ENCODE results near the gene ZNF398.

ZNF398 gene

DNA sequence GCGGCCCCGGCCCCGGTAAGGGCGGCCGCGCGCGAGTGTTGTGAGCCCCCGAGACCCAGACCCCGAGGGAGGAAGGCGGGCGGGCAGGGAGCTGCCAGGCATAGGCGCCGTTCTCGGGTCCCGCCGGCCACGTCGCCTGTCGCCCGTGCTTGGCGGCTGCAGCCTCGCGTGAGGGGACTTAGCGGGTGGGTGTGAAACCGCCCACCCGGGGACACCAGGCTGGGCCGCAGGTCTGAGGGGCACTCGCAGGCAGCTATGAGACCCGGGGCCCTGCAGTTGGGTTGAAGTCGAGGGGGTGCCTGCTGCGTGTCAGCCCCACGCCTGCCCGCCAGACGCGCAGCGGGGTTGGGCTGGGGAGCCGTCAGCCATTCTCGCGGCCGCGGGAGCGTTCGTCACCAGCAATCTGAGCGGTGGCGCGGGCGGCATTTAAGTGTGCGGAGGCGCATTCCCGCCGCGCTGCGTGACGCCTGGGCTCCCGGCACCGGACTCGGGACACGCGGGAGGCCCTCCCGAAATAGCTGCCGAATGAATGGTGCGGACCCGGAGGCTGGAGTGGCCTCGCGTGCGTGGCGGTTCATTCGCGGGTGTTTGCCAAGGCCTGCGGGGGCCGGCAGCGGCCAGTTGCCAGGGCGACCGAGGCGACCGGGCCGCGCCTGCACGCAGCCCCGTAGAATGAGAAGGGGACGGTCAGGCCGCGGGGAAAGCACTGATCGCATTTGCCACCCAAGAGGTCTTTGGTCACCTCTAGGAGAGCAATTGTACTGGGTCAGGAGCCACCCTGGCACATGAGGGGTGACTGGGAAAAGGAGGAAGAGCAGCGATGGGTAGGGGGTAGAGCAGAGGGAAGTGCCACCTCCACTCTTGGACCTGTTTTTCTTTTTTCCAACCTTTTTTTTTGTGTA, 750 bp downstream of the ZNF398 start:
- H3K4me3 ChIP-seq (ENCODE audit: low read depth, low read length): peak overlapping the region; percentile 93

DNA sequence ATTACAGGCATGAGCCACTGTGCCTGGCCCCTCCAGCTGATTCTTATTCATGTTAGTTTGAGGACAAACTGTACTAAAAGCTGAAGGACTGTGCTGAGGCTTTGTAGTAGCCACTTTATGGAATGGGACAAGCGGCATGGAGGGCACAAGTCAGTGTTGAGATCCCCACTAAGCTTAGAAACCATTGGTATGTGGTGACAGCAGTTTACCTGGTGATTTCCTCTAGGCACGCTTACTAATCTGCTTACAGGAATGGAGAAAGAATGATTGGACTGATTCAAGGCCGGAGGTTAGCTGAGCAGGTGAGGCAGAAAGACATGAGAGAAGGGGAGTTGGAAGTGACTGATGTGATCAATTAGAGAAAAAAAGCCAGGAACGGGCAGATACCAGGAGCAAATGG, 3.7 kb downstream of the ZNF398 start:
- no peak overlapping the region for H3K4me3 ChIP-seq (ENCODE audit: low read depth, low read length)

DNA sequence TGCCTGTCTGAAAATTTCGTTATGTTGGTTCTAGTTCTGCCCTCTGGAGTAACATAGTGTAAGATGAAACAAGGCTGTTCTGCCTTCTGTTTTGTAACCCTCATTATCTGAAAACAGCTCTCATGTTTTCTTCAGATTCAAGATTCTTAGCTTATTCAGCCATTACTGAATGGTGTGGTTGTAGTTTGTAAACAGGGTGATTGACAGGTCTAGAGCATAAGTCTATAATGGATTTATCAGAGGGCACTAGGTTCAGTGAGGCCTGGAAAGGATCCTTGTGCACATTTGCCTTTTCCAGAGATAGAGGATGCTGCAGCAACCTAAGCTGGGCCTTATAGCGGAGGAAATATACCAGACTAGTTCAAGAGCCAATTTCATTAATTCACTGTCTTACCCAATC, 6.1 kb downstream of the ZNF398 start:
- H3K4me3 ChIP-seq (ENCODE audit: low read depth, low read length): no peak overlapping the region

DNA sequence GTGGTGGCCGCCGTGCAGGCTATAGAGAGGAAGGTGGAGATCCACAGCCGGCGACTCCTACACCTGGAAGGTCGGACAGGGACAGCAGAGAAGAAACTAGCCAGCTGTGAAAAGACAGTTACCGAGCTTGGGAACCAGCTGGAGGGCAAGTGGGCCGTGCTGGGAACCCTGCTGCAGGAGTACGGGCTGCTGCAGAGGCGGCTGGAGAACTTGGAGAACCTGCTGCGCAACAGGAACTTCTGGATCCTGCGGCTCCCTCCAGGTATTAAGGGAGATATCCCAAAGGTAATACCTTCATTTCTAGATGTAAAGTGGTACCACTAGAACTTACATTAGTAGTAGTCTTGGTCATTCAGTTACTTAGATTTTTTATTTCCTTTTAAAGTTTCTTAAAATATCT, 6.8 kb downstream of the ZNF398 start:
- H3K4me3 ChIP-seq (ENCODE audit: low read depth, low read length): no peak overlapping the region

GRCh38 chr7:149156898-149157297, 9.6 kb downstream of the ZNF398 start:
- H3K4me3 ChIP-seq (ENCODE audit: low read depth, low read length): no peak overlapping the region

DNA sequence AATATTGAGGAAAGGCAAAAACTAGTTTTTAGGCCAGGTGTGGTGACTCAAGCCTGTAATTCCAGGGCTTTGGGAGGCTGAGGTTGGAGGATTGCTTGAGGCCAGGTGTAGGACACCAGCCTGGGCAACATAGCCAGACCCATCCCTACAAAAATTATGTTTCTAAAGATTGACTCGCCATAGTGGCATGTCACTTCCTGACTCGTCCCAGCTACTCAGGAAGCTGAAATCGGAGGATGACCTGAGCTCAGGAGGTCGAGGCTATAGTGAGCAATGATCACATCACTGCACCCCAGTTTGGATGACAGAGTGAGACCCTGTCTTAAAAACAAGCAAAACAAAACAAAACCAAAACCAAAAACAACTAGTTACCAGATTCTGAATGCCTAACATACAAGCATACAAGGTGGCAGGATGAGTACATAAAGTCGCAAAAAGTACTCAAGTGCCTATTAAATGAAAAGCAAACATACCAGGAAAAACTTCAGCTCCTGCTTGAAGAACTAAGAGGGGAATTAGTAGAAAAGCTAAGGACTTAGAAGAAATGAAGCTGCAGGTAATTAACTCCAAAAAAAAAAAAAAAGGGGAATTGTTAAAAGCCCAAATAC, 14.1 kb downstream of the ZNF398 start:
- H3K4me3 ChIP-seq (ENCODE audit: low read depth, low read length): no peak overlapping the region

DNA sequence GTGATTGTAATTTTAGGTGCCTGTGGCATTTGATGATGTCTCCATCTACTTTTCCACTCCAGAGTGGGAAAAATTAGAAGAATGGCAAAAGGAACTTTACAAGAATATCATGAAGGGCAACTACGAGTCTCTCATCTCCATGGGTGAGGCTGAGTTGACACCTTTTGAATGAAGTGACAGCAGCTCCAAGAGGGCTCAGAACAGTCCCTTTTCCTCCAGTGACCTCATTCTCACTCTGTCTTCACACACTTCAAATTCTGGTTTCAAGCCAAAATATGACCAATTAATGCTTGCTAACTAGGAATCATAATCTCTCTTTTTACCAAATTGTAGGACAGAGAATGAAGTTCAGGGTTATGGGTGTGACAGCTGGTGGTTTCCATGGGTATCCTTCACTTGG, 18.9 kb downstream of the ZNF398 start:
- H3K4me3 ChIP-seq (ENCODE audit: low read depth, low read length): no peak overlapping the region

DNA sequence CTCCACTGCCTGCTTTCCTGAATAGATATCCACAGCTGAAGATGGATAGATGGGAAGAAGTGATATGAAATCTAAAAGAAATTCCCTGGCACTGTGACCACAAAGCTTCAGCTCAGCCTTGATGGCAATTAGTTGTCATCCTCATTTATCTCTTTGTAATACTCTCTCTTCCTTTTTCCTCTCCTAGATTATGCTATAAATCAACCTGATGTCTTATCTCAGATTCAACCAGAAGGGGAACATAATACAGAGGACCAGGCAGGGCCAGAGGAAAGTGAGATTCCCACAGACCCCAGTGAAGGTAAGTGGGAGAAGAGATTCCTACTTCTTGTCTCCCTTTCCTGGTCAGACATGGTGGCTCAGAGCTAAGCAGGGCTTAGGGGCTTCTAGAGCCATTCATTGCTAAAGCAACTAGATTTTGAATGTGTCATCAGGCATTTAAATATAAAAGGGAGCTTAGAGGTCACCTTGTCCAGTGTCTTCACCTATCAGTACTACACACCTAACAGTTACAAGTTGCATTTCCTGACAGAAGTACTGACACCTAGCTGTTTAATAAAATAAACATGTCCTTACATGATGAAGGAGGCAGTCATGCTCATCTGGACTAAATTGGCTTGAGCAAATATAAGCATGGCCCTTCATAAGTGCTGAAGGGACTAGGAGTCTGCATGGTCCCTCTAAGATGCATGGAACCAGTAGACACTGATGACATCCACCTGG, 19.5 kb downstream of the ZNF398 start:
- H3K4me3 ChIP-seq (ENCODE audit: low read depth, low read length): no peak overlapping the region

DNA sequence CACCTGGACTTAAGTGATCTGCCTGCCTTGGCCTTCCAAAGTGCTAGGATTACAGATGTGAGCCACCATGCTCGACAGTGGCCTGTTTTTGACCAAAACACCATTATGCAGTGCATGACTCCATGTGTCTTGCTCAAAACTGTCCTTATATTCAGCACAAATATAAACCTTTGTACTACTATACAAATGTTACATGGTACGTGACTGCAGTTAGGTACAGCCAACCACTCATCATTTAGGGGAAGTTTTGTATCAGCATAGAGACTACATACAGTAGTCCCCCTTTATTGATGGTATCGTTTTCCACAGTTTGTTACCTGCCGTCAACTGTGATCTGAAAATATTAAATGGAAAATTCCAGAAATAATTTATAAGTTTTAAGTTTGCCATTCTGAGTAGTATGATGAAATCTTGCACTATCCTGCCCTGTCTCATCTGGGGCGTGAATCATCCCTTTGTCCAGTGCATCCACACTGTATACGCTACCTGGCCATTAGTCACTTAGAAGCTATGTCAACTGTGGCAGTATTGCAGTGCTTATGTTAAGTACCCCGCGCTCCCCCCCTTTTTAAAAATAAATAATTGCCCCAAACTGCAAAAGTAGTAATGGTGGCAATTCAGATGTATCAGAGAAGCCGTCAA, 24.8 kb downstream of the ZNF398 start:
- no peak overlapping the region for H3K4me3 ChIP-seq (ENCODE audit: low read depth, low read length)

GRCh38 chr7:149172534-149172920, 25.3 kb downstream of the ZNF398 start:
- no peak overlapping the region for H3K4me3 ChIP-seq (ENCODE audit: low read depth, low read length)

DNA sequence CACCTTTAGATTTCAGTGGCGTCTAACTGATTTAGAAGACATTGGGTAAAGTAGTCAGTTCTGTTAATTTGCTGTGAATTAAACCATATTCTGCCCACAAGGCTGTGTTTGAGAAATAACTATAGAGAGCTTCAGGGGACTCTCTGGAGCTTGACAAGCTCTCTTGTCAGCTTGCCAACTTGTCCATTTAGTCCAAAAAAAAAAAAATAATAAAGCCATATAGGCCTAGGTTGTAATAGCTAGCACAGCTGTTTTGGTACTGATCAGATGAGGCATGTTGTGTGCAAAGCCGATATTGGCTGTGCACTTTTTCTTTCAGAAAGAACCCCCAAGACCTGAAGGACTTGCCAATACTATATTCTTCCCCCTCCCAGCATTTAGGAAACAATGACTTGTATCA, 27.9 kb downstream of the ZNF398 start:
- H3K4me3 ChIP-seq (ENCODE audit: low read depth, low read length): no peak overlapping the region

DNA sequence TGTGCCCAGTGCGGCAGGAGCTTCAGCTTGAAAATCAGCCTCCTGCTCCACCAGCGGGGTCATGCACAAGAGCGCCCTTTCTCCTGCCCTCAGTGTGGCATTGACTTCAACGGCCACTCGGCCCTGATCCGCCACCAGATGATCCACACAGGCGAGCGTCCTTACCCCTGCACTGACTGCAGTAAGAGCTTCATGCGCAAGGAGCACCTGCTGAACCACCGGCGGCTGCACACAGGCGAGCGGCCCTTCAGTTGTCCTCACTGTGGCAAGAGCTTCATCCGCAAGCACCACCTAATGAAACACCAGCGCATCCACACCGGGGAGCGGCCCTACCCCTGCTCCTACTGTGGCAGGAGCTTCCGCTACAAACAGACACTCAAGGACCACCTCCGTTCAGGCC, 32.0 kb downstream of the ZNF398 start:
- H3K4me3 ChIP-seq (ENCODE audit: low read depth, low read length): no peak overlapping the region

DNA sequence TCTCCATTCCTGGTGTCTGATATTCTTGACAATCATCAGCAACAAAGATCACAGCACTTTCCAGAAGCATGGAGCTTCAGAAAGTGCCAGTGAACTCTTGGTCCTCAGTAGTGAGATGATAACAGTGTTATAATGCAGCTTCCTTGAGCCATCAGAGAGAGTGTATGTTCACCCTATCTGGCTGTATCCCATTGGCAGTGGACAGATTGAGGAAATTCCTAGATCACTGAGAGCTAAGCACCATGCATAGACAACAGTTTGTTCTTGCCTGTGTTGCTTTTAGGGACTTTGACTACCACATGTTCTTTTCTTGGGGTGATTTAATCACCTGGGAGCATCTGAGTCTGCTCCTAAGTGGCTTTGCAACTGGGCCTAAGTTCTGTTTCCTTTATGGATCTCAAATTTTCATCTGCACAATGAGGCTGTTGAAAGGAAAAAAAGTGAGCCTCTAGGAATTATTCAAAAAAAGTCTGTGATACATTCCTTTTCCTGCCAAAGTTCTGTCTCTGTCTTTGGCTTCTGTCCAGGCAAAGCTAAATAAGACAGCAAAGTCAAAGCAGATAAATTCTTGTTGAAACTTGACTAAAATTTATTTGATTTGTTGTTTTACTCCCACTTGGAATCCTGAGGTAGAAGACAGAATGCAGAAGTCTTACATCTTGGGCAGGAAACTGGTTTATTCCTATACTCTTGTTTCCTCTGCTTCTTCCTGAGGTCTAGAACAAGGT, 33.6 kb downstream of the ZNF398 start:
- H3K4me3 ChIP-seq (ENCODE audit: low read depth, low read length): no peak overlapping the region

- no peak overlapping the region for H3K4me3 ChIP-seq (ENCODE audit: low read depth, low read length)
These were observed 34.2 kb downstream of the ZNF398 start for GRCh38 chr7:149181450-149181790.

- H3K4me3 ChIP-seq (ENCODE audit: low read depth, low read length): no peak overlapping the region
These were observed 37.0 kb downstream of the ZNF398 start for GRCh38 chr7:149184274-149184673.

- no peak overlapping the region for H3K4me3 ChIP-seq (ENCODE audit: low read depth, low read length)
These were observed 41.0 kb downstream of the ZNF398 start for GRCh38 chr7:149188213-149188612.

GRCh38 chr7:149188637-149189259, 41.5 kb downstream of the ZNF398 start:
- H3K4me3 ChIP-seq (ENCODE audit: low read depth, low read length): no peak overlapping the region

DNA sequence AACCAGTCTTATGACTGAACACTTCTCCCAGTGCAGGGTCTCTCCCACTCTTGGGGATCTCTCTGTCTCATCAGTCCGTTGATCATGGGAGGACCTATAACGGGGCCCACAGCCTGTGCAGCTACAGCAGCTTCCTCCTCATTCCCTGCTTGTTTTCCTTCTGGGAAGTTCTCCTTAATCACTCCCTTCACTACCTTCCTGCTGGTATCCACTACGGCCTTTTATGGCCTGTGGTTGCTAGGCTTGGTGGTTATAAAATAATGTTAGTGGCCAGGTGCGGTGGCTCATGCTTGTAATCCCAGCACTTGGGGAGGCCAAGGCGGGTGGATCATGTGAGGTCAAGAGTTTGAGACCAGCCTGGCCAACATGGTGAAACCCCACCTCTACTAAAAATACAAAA, 44.6 kb downstream of the ZNF398 start:
- H3K4me3 ChIP-seq (ENCODE audit: low read depth, low read length): no peak overlapping the region

- peak overlapping the region; percentile 89 for H3K4me3 ChIP-seq (ENCODE audit: low read depth, low read length)
These were observed 47.5 kb downstream of the ZNF398 start for GRCh38 chr7:149194799-149195179.
